ENCODE results near the gene ALDH16A1. TPM values are rescaled to one million over a fixed set of nuclear protein-coding genes. Genes with fewer than 3 reads are reported as not detected.

ALDH16A1 gene
- total and polyA plus RNA-seq, 2 of the 4 experiments (the other 2 are of a cell fraction) = 10.4 to 12.9 TPM

DNA sequence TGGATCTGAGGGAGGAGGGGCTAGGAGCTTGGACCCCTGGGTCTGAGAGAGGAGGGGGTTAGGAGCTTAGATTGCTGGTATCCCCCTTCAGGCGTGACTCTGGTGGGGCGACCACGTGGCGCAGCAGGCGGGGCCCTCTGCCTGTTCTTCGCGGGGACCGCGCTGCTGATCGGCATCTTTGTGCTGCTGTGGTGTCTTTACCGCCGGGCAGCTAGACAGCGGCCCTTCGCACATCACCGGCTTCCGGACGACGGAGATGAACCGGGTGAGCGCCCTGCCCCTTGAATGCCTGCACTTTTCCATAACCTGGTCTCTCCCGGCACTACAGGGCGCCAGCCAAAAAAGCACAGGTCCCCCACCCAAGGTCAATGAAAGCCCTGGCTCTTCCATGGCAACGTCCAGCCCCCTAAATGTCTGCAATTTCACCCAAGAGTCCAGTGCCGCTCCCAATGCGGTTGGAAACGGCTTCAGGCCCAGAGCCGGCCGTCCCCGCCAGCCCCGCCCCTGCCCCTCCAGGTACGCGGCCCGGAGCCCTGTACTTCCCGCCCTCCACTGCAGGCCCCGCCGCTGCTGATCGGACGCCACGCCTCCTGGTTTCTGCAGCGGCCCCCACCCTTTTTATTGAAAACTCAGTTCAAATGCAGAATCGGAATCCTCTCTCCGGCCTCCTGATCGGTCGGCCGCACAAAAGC lies 25.0 kb upstream of the ALDH16A1 start:
- POLR2A ChIA-PET (ENCODE audit: unreplicated experiment) = no interaction called here
- no peak overlapping the region for H3K14ac ChIP-seq (replicated peaks; ENCODE audit: low read depth, low read length)
- DNase-seq = no peak
- CTCF ChIA-PET = no interaction called here
- H3K4me3 ChIP-seq (ENCODE audit: insufficient read depth, low read depth, low read length) = no peak overlapping the region
- no peak overlapping the region for H2BK15ac ChIP-seq (ENCODE audit: low read depth, low read length)
- H3K18ac ChIP-seq (ENCODE audit: low read depth, low read length) = no peak overlapping the region
- H4K5ac ChIP-seq (ENCODE audit: low read depth, low read length) = no peak overlapping the region
- no peak overlapping the region for H4K91ac ChIP-seq (ENCODE audit: insufficient read depth, low read depth, low read length)
- H2BK120ac ChIP-seq (ENCODE audit: low read depth, low read length) = no peak overlapping the region
- dilution Hi-C loops (cut with HindIII; ENCODE audit: low sequenced_read_pairs, unreplicated experiment) (no loop called here), in situ Hi-C loops (cut with MboI; ENCODE audit: low sequenced_read_pairs) (no loop called here), intact Hi-C loops (cut with micrococcal nuclease) (no loop called here)
- no peak overlapping the region for H3K27ac ChIP-seq (ENCODE audit: insufficient read depth, low read length)
- no peaks in the 10 kb centered on the region for H3K36me3 ChIP-seq (ENCODE audit: control insufficient read depth, insufficient read depth, low read length)
- no peak overlapping the region for H3K9ac ChIP-seq (ENCODE audit: low read depth, low read length)
- H2BK20ac ChIP-seq (ENCODE audit: low read depth, low read length) = no peak overlapping the region
- H3K4me2 ChIP-seq (ENCODE audit: low read depth, low read length) = no peak overlapping the region; the same call in 1 of the 2 replicates
- peaks cover 94% of the 10 kb centered on the region for H3K27me3 ChIP-seq (ENCODE audit: control insufficient read depth, insufficient read depth, low read length)
- H4K20me1 ChIP-seq (ENCODE audit: insufficient read depth, low read length) = no peaks in the 10 kb centered on the region
- 6% methylated on average over 20 of the region's 45 CpGs; no CpG with 5 or more reads in 1 of the 2 experiments for WGBS, 2 experiments (ENCODE audit: extremely low coverage in 2 of 2, insufficient read length in 1 of 2)
- H3K9me1 ChIP-seq (ENCODE audit: insufficient read depth, low read length) = no peaks in the 10 kb centered on the region
- no peak overlapping the region for H2AK5ac ChIP-seq (ENCODE audit: low read depth, low read length)
- H4K8ac ChIP-seq (ENCODE audit: low read depth in 2 of 2, low read length in 2 of 2) = no peak overlapping the region
- peaks cover 15% of the 10 kb centered on the region for H3K9me3 ChIP-seq (ENCODE audit: control insufficient read depth, insufficient read depth, low read length)
- peak; percentile 47; the same call in 1 of the 2 replicates for ATAC-seq (ENCODE audit: low read depth)
- no peaks in the 10 kb centered on the region for H3K4me1 ChIP-seq (ENCODE audit: control insufficient read depth, insufficient read depth, low read length)
- H2AK9ac ChIP-seq (replicated peaks; ENCODE audit: low read depth, low read length, poor library complexity) = no peak overlapping the region
- H3K79me1 ChIP-seq (ENCODE audit: low read depth in 1 of 2, low read length in 2 of 2) = no peaks in the 10 kb centered on the region
- no peak overlapping the region for H3K4ac ChIP-seq (ENCODE audit: low read depth, low read length)
- peak overlapping the region; percentile 46 for H2AFZ ChIP-seq (replicated peaks; ENCODE audit: low read length, poor library complexity)
- no TSS peak for BruUV-seq (replicated peaks)
- no peak overlapping the region for H3K23ac ChIP-seq (ENCODE audit: low read depth, low read length)
- TF ChIP-seq SMC3 (IDR thresholded peaks at IDR 0.05; ENCODE audit: low read depth, low read length) (no peak), RAD21 (IDR thresholded peaks at IDR 0.05; ENCODE audit: low read length) (no peak), RCOR1 (IDR thresholded peaks at IDR 0.05; ENCODE audit: insufficient replicate concordance, low read length) (no peak), POLR2A (IDR thresholded peaks at IDR 0.05; ENCODE audit: low read depth, low read length) (no peak), BHLHE40 (IDR thresholded peaks at IDR 0.05; ENCODE audit: low read depth, low read length) (no peak), RFX5 (IDR thresholded peaks at IDR 0.05; ENCODE audit: low read depth, low read length) (no peak), MAFK (IDR thresholded peaks at IDR 0.05; ENCODE audit: low read depth, low read length) (no peak), MXI1 (IDR thresholded peaks at IDR 0.05; ENCODE audit: borderline replicate concordance, low read depth, low read length) (no peak)
- TF ChIP-seq, protein P1, sequence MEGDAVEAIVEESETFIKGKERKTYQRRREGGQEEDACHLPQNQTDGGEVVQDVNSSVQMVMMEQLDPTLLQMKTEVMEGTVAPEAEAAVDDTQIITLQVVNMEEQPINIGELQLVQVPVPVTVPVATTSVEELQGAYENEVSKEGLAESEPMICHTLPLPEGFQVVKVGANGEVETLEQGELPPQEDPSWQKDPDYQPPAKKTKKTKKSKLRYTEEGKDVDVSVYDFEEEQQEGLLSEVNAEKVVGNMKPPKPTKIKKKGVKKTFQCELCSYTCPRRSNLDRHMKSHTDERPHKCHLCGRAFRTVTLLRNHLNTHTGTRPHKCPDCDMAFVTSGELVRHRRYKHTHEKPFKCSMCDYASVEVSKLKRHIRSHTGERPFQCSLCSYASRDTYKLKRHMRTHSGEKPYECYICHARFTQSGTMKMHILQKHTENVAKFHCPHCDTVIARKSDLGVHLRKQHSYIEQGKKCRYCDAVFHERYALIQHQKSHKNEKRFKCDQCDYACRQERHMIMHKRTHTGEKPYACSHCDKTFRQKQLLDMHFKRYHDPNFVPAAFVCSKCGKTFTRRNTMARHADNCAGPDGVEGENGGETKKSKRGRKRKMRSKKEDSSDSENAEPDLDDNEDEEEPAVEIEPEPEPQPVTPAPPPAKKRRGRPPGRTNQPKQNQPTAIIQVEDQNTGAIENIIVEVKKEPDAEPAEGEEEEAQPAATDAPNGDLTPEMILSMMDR (conservative IDR thresholded peaks at IDR 0.05; ENCODE audit: low read depth, low read length) = no peak
- TF ChIP-seq, protein P2, sequence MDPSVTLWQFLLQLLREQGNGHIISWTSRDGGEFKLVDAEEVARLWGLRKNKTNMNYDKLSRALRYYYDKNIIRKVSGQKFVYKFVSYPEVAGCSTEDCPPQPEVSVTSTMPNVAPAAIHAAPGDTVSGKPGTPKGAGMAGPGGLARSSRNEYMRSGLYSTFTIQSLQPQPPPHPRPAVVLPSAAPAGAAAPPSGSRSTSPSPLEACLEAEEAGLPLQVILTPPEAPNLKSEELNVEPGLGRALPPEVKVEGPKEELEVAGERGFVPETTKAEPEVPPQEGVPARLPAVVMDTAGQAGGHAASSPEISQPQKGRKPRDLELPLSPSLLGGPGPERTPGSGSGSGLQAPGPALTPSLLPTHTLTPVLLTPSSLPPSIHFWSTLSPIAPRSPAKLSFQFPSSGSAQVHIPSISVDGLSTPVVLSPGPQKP (IDR thresholded peaks at IDR 0.05; ENCODE audit: borderline replicate concordance, low read depth, low read length) = no peak
- TF ChIP-seq, protein P3, sequence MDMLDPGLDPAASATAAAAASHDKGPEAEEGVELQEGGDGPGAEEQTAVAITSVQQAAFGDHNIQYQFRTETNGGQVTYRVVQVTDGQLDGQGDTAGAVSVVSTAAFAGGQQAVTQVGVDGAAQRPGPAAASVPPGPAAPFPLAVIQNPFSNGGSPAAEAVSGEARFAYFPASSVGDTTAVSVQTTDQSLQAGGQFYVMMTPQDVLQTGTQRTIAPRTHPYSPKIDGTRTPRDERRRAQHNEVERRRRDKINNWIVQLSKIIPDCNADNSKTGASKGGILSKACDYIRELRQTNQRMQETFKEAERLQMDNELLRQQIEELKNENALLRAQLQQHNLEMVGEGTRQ (IDR thresholded peaks at IDR 0.05; ENCODE audit: low read depth, low read length) = no peak; the same call in 1 of the 2 replicates
- H2BK5ac ChIP-seq (ENCODE audit: low read depth, low read length, poor library complexity, severe bottlenecking) = no peak overlapping the region
- H3K56ac ChIP-seq (ENCODE audit: extremely low read depth, insufficient read depth, low read length) = no peak overlapping the region

Measured in IMR-90 (cell line).